Activated naive CD8-positive, alpha-beta T cell treated with anti-CD3 and anti-CD28 coated beads, Interleukin-2, amount 10 ng/mL, durations not matched to agents 7 days and 5 days (primary cell): ENCODE data around the gene ATP2A2. TPM values are rescaled to one million over a fixed set of nuclear protein-coding genes. Genes with fewer than 3 reads are reported as not detected.
"Not testable (repeated sequence)": the region's sequence is repeated elsewhere in the genome, so short reads cannot be mapped to it uniquely, and the experiment has no call there.

Source experiments
- ATAC-seq: fragments of 150-1000 bp; cut with Tn5 transposase; one replicate; pipeline ENCODE4 v1.10.0; 2021; ENCODE audit warnings: low read depth, moderate library complexity
- POLR2A ChIA-PET: fragments of 350-600 bp; sonication (Branson Sonifier 250); formaldehyde crosslinking; loops from one replicate; lab custom pipeline; 2021; ENCODE audit warnings: antibody characterized with exemption; lab: Charles Lee
- DNase-seq: peaks from one replicate; pipeline ENCODE4 v3.0.0; 2021
- H3K27ac Mint-ChIP-seq: one replicate; pipeline ENCODE4 v1.8.0; 2022; ENCODE audit warnings: mild to moderate bottlenecking, mixed read lengths
- H3K27me3 Mint-ChIP-seq: one replicate; pipeline ENCODE4 v1.8.0; 2022; ENCODE audit warnings: mild to moderate bottlenecking, moderate library complexity, mixed read lengths
- H3K36me3 Mint-ChIP-seq: one replicate; pipeline ENCODE4 v1.8.0; 2021; ENCODE audit warnings: mild to moderate bottlenecking, mixed read lengths
- H3K4me1 Mint-ChIP-seq: one replicate; pipeline ENCODE4 v1.8.0; 2021; ENCODE audit warnings: mixed read lengths
- H3K4me3 Mint-ChIP-seq: one replicate; pipeline ENCODE4 v1.8.0; 2022; ENCODE audit warnings: mild to moderate bottlenecking, moderate library complexity, mixed read lengths
- H3K9me3 Mint-ChIP-seq: one replicate; pipeline ENCODE4 v1.8.0; 2021; ENCODE audit warnings: mixed read lengths
- total RNA-seq, 2 experiments: library from RNA; stranded (reverse); gene quantifications; one replicate each; pipeline ENCODE4 v1.2.3, GENCODE V29; 2021

ATP2A2 gene
- total RNA-seq, 2 experiments from 2014 or later, result 96.1 to 100.0 TPM

DNA sequence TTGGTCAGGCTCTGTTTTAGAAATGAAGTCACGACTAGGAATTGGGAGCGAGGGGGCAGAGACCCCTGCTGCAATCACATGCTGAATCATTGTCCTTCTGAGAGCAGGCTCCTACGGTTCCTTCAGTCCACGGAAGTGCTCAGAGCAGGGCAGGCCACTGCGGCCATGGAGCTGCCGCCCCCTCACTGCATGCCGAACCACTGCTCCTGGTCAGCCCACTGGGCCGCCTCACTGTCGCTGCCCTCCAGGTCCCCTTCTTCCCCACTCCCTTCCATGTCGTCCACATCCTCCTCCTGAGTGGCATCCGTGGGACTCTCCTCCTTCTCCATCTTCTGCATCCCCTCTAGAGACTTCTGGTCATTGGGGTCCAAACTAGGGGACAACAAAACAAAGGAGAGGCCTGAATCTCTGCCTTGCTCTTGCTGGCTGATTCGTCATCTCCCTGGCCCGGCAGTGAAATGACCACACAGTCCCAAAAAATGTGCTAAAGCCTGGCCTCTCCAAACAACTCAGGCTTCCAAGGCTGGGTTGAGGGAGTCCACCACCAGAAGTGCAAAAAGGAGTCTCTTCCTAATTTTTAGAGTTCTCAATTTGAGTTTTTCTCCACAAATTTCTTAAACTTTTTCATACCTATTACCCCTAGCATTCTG, 93.0 kb downstream of the ATP2A2 start:
- Mint-ChIP-seq H3K27ac (no peak overlapping the region), H3K36me3 (peaks cover 29% of the 10 kb centered on the region)
- POLR2A ChIA-PET, result interaction anchor here (1.2 to 1.3 kb wide), 2 partner anchors 24 to 76 kb away, joined by 3 to 4 read pairs; partner anchors contain the start of gene ARPC3

DNA sequence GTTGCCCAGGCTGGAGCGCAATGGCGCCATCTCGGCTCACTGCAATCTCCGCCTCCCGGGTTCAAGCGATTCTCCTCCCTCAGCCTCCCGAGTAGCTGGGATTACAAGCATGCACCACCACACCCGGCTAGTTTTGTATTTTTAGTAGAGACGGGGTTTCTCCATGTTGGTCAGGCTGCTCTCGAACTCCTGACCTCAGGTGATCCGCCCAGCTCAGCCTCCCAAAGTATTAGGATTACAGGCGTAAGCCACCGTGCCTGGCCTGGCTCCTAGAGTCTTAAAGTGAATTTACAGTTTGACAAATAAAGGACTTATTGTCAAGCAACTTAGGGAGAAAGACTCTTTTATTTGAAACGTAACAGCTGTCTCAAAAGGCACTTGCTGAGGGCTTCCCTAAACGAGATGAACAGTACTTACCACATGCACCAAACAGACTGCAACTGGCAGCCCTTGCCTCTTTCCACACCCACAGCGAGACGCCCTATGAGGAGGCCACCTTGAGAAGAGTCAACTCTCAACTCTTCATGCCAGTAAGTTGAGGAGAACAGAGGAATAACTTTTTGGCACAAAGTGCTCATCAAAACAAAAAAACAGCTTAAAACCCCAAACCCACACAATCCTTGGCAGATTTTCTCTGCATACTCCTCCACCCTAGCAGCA, 97.2 kb downstream of the ATP2A2 start:
- not testable (repeated sequence) for H3K4me1 Mint-ChIP-seq
- POLR2A ChIA-PET, result interaction anchor here (0.6 kb wide), 1 partner anchor 323 kb away, joined by 3 read pairs; no protein-coding TSS in a partner anchor

More for the DNA sequence above, 93.0 kb downstream of the ATP2A2 start:
- ATAC-seq (no peak), DNase-seq (no peak)
- no peaks in the 10 kb centered on the region for H3K9me3 Mint-ChIP-seq
- H3K27me3 Mint-ChIP-seq, result no peaks in the 10 kb centered on the region
- no peak overlapping the region for H3K4me3 Mint-ChIP-seq
- peaks cover 2% of the 10 kb centered on the region for H3K4me1 Mint-ChIP-seq

DNA sequence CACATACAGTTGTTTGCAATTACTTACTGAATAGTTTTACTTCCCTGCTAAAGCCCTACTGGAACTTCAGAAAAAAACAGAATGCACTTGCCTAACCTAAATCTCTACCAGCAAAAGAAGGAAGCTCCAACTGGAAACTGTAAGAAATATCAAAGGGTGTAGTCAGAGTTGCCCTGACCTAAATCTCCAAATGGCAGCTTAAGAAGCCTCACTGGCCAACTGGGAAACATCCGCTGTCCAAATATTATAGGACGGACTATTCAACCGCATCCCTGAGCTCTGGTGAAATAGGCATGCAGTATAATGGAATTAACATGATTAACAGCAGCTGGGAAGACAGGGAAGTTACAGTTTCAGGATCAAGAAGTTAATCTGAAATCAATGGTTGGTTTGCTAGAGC, 98.2 kb downstream of the ATP2A2 start:
- Mint-ChIP-seq H3K36me3 (peaks cover 39% of the 10 kb centered on the region), H3K27me3 (no peaks in the 10 kb centered on the region), H3K4me3 (no peak overlapping the region), H3K4me1 (peaks cover 3% of the 10 kb centered on the region), H3K27ac (no peak overlapping the region), H3K9me3 (no peaks in the 10 kb centered on the region)
- DNase-seq, result no peak
- POLR2A ChIA-PET, result interaction anchor here (0.6 to 0.7 kb wide), 2 partner anchors 45 to 518 kb away, joined by 3 to 6 read pairs; no protein-coding TSS in a partner anchor
- no peak for ATAC-seq

More for the DNA sequence above, 97.2 kb downstream of the ATP2A2 start:
- H3K27me3 Mint-ChIP-seq, H3K9me3 Mint-ChIP-seq, H3K27ac Mint-ChIP-seq, ATAC-seq, H3K4me3 Mint-ChIP-seq, DNase-seq: not testable (repeated sequence)
- H3K36me3 Mint-ChIP-seq, result peaks cover 39% of the 10 kb centered on the region

DNA sequence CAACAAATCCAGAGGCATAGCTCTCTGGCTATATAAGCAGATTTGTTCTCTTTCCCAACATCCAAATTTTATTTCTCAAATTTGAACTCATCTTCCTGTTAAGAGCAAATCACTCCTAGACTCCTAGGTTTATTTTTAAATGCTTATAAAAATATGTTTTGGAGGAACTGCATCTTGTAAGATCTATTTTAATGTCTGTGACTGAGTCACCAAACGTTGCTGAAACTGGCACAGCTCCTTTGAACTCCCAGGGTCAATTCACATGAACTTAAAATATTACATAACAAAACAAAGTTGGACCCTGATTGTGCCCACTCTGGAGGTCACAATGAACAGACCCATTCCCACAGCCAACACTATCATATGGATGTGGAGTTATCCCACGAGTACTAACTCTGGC, 98.6 kb downstream of the ATP2A2 start:
- Mint-ChIP-seq H3K9me3 (no peaks in the 10 kb centered on the region), H3K36me3 (peaks cover 40% of the 10 kb centered on the region), H3K27me3 (no peaks in the 10 kb centered on the region), H3K4me3 (no peak overlapping the region), H3K4me1 (peaks cover 7% of the 10 kb centered on the region), H3K27ac (no peak overlapping the region)
- POLR2A ChIA-PET, result no interaction called here
- DNase-seq (no peak), ATAC-seq (no peak)

DNA sequence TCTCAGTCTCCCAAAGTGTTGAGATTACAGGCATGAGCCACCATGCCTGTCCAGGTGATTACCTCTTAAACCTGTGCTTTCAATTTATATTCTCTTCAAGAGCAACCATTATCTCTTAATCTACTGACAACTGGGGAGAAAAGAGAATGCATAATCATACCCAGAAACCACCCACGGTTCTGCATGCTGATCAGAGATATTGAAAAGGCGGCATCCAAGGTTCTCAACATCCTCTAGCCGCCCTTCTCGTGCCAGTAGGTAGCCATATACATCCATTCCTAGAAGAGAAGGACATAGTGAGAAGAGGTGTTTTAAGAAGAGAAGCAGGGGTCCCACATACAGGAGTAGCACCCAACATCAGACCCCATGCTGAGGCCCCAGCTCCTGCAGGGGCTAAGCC, 101.6 kb downstream of the ATP2A2 start:
- Mint-ChIP-seq H3K4me1 (peaks cover 11% of the 10 kb centered on the region), H3K27me3 (no peaks in the 10 kb centered on the region), H3K9me3 (no peaks in the 10 kb centered on the region), H3K4me3 (no peak overlapping the region), H3K27ac (no peak overlapping the region), H3K36me3 (peaks cover 30% of the 10 kb centered on the region)
- ATAC-seq, result no peak
- DNase-seq, result no peak
- POLR2A ChIA-PET, result no interaction called here

Other genes starting within 250 kb of the ATP2A2 start
- gene C12orf76, start 232.7 kb upstream of the ATP2A2 start, total RNA-seq, result 10 to 100 TPM; 22.1 to 23.2 TPM
- gene IFT81, start 156.9 kb upstream of the ATP2A2 start, total RNA-seq, result 1 to 10 TPM; 1.7 to 2.4 TPM
- gene ANAPC7, start 122.5 kb downstream of the ATP2A2 start, total RNA-seq, result 10 to 100 TPM; 63.0 to 67.1 TPM
- gene ARPC3, start 169.1 kb downstream of the ATP2A2 start, total RNA-seq, result 100 to 1,000 TPM; 361 to 371 TPM
- 10 to 100 TPM; 22.9 to 23.4 TPM for gene GPN3, start 187.0 kb downstream of the ATP2A2 start, total RNA-seq
- gene FAM216A, start 187.6 kb downstream of the ATP2A2 start, total RNA-seq, result 10 to 100 TPM; 20.0 to 21.6 TPM
- 100 to 1,000 TPM; 132 to 138 TPM for gene VPS29, start 220.9 kb downstream of the ATP2A2 start, total RNA-seq
- 1 to 10 TPM; 1.8 to 2.3 TPM for gene RAD9B, start 221.1 kb downstream of the ATP2A2 start, total RNA-seq